K562 (cell line): ENCODE data around the gene PEAR1. TPM values are rescaled to one million over a fixed set of nuclear protein-coding genes. Genes with fewer than 3 reads are reported as not detected.
A peak's percentile ranks its signal among the peaks of the same experiment; 100 is the strongest.

ENCODE experiments used
- CBX1 ChIP-seq: sonication (generic); IDR thresholded peaks from 2 replicates; pipeline ENCODE4 v1.6.1; 2016; ENCODE audit warnings: antibody characterized with exemption, low read depth, mild to moderate bottlenecking
- CC2D1A ChIP-seq: fragments of 450-650 bp; IDR thresholded peaks from 2 replicates; pipeline ENCODE4 v1.6.1; 2017; ENCODE audit warnings: mild to moderate bottlenecking
- COPS2 ChIP-seq: fragments of 450-650 bp; conservative IDR thresholded peaks from 2 replicates; pipeline ENCODE4 v1.6.1; 2016; ENCODE audit warnings: mild to moderate bottlenecking, moderate library complexity
- CTCFL ChIP-seq: IDR thresholded peaks from 2 replicates; pipeline ENCODE4 v1.6.1; 2011; ENCODE audit warnings: borderline replicate concordance, low read depth, mild to moderate bottlenecking, moderate library complexity, low read length; ENCODE audit not compliant: insufficient read depth, poor library complexity, severe bottlenecking
- HEY1 ChIP-seq: fragments of 250-450 bp; sonication (Bioruptor Pico); IDR thresholded peaks from 2 replicates; pipeline ENCODE4 v1.5.0; 2020; ENCODE audit warnings: mild to moderate bottlenecking, moderate library complexity, borderline replicate concordance
- ID3 ChIP-seq, 2 experiments: fragments of 250-450 bp in 1 of 2; fragments of 450-650 bp in 1 of 2; sonication (Bioruptor Pico) in 1 of 2; IDR thresholded peaks; 2 replicates each; pipeline versions ENCODE4 v1.6.1 to v1.8.0; 2016 to 2021; ENCODE audit warnings: mild to moderate bottlenecking in 2 of 2, moderate library complexity in 2 of 2, missing compliant biosample characterization in 1 of 2, missing genetic modification characterization in 1 of 2
- MTA3 ChIP-seq: fragments of 450-650 bp; formaldehyde crosslinking; IDR thresholded peaks from 2 replicates; pipeline ENCODE4 v1.6.1; 2017; ENCODE audit warnings: mild to moderate bottlenecking, borderline replicate concordance
- POLR2G ChIP-seq: fragments of 200-400 bp; formaldehyde crosslinking; IDR thresholded peaks from 2 replicates; pipeline ENCODE4 v1.6.1; 2017; ENCODE audit warnings: low read depth, mild to moderate bottlenecking, antibody characterized with exemption, low read length, moderate library complexity
- RUNX1 ChIP-seq: sonication (generic); IDR thresholded peaks from 2 replicates; pipeline ENCODE4 v1.6.1; 2016; ENCODE audit warnings: antibody characterized with exemption, low read depth
- SOX6 ChIP-seq: fragments of 450-650 bp; IDR thresholded peaks from 2 replicates; pipeline ENCODE4 v1.6.1; 2014; ENCODE audit warnings: mild to moderate bottlenecking
- ZBTB26 ChIP-seq: fragments of 450-650 bp; formaldehyde crosslinking; IDR thresholded peaks from 2 replicates; pipeline ENCODE4 v1.4.0; 2022; ENCODE audit warnings: missing genetic modification characterization
- ZFX ChIP-seq: sonication (generic); formaldehyde crosslinking; IDR thresholded peaks from 2 replicates; pipeline ENCODE4 v1.8.0; 2022; ENCODE audit warnings: mild to moderate bottlenecking, missing genetic modification reagents, moderate library complexity
- ZNF592 ChIP-seq: fragments of 450-650 bp; IDR thresholded peaks from 2 replicates; pipeline ENCODE4 v1.6.1; 2017; ENCODE audit warnings: antibody characterized with exemption, mild to moderate bottlenecking
- polyA plus RNA-seq, 8 experiments: library from polyadenylated mRNA; depleted of rRNA in 4 of 8; stranded (reverse) in 5 of 8; unstranded in 3 of 8; fragments of >200 nt; fragmentation: Nextera tagmentation in 2 of 8; fragmentation: Illumina TruSeq in 1 of 8; extraction: Ambion mirVana in 2 of 8; extraction: Trizol in 1 of 8; gene quantifications; 2 replicates each; pipeline versions ENCODE4 v1.2.1 to v1.2.3, GENCODE V29; 2011 to 2014; ENCODE audit warnings: inconsistent platforms in 1 of 8, missing spikeins in 1 of 8
- total RNA-seq, 7 experiments: library from RNA; depleted of rRNA in 6 of 7; stranded (reverse); fragments of >200 nt in 6 of 7; fragmentation: Illumina TruSeq in 2 of 7; extraction: Trizol in 2 of 7; gene quantifications; 2 replicates each; pipeline versions ENCODE4 v1.2.1 to v1.2.3, GENCODE V29; 2011 to 2021; ENCODE audit warnings: low replicate concordance in 1 of 7

Gene PEAR1
- total and polyA plus RNA-seq, 9 of the 15 experiments (the other 6 are each of a cell fraction or from before 2014, with no cell fraction given), result 0.87 to 13.9 (median 6.1) TPM

GRCh38 chr1:156895455-156895812 lies 1.9 kb downstream of the PEAR1 start (continued):
- TF ChIP-seq CTCFL, result no peak
- TF ChIP-seq HEY1 (CRISPR knock-in tag), result 0 out of 2 replicates have a peak, but pooled peaks have one; percentile 60
- no peak for TF ChIP-seq CBX1
- TF ChIP-seq ZBTB26 (CRISPR knock-in tag), result peak; percentile 78; the same call in 1 of the 2 replicates
- no peak for TF ChIP-seq POLR2G
- TF ChIP-seq SOX6, result peak; percentile 2; the same call in 1 of the 2 replicates
- TF ChIP-seq CC2D1A, result 0 out of 2 replicates have a peak, but pooled peaks have one; percentile 9
- peak; percentile 20; the same call in 1 of the 2 replicates for TF ChIP-seq ZFX (CRISPR knock-in tag)
- TF ChIP-seq ZNF592, result no peak
- no peak for TF ChIP-seq RUNX1
- TF ChIP-seq ID3 (CRISPR knock-in tag; IDR thresholded peaks at IDR 0.05), result no peak
- TF ChIP-seq ID3 (tag; IDR thresholded peaks at IDR 0.05), result 0 out of 2 replicates have a peak, but pooled peaks have one; percentile 28
- TF ChIP-seq COPS2, result no peak
- TF ChIP-seq MTA3, result 0 out of 2 replicates have a peak, but pooled peaks have one; percentile 9
